HG03442 (cell line): Measurements from ENCODE around the gene KLF7.

ENCODE experiments used
- ATAC-seq: cut with Tn5 transposase; IDR thresholded peaks from one replicate; pipeline ENCODE4 v1.9.1; 2021; ENCODE audit warnings: mild to moderate bottlenecking, moderate library complexity; ENCODE audit not compliant: unreplicated experiment

Gene KLF7

GRCh38 chr2:207097278-207097677 is 68.5 kb downstream of the KLF7 start:
- ATAC-seq = no peak

- no peak for ATAC-seq
Observed at GRCh38 chr2:207095963-207096362, 69.8 kb downstream of the KLF7 start.

GRCh38 chr2:207093234-207093633 is 72.5 kb downstream of the KLF7 start:
- no peak for ATAC-seq

GRCh38 chr2:207092818-207093217 is 72.9 kb downstream of the KLF7 start:
- no peak for ATAC-seq

GRCh38 chr2:207091928-207092327 is 73.8 kb downstream of the KLF7 start:
- no peak for ATAC-seq

- ATAC-seq = no peak
Observed at GRCh38 chr2:207091176-207091575, 74.6 kb downstream of the KLF7 start.

- ATAC-seq = no peak
Observed at GRCh38 chr2:207090389-207090788, 75.4 kb downstream of the KLF7 start.

- no peak for ATAC-seq
Observed at GRCh38 chr2:207088839-207089238, 76.9 kb downstream of the KLF7 start.

- ATAC-seq = no peak
Observed at GRCh38 chr2:207088276-207088675, 77.5 kb downstream of the KLF7 start.

GRCh38 chr2:207087046-207087902 is 78.5 kb downstream of the KLF7 start:
- ATAC-seq = no peak

GRCh38 chr2:207086136-207086535 is 79.6 kb downstream of the KLF7 start:
- ATAC-seq = no peak

- ATAC-seq = no peak
Observed at GRCh38 chr2:207085110-207085509, 80.6 kb downstream of the KLF7 start.

GRCh38 chr2:207083361-207084110 is 82.2 kb downstream of the KLF7 start:
- ATAC-seq = no peak

- ATAC-seq = no peak
Observed at GRCh38 chr2:207082619-207083018, 83.1 kb downstream of the KLF7 start.

- ATAC-seq = no peak
Observed at GRCh38 chr2:207078186-207078798, 87.5 kb downstream of the KLF7 start.

GRCh38 chr2:207077266-207077665 is 88.5 kb downstream of the KLF7 start:
- ATAC-seq = no peak

- no peak for ATAC-seq
Observed at GRCh38 chr2:207075456-207075855, 90.3 kb downstream of the KLF7 start.

GRCh38 chr2:207073801-207074678 is 91.7 kb downstream of the KLF7 start:
- no peak for ATAC-seq

GRCh38 chr2:207073412-207073800 is 92.3 kb downstream of the KLF7 start:
- no peak for ATAC-seq

GRCh38 chr2:207072571-207072970 is 93.2 kb downstream of the KLF7 start:
- no peak for ATAC-seq

GRCh38 chr2:207071820-207072219 is 93.9 kb downstream of the KLF7 start:
- no peak for ATAC-seq
